ENCODE results near the gene ACLY.

DNA sequence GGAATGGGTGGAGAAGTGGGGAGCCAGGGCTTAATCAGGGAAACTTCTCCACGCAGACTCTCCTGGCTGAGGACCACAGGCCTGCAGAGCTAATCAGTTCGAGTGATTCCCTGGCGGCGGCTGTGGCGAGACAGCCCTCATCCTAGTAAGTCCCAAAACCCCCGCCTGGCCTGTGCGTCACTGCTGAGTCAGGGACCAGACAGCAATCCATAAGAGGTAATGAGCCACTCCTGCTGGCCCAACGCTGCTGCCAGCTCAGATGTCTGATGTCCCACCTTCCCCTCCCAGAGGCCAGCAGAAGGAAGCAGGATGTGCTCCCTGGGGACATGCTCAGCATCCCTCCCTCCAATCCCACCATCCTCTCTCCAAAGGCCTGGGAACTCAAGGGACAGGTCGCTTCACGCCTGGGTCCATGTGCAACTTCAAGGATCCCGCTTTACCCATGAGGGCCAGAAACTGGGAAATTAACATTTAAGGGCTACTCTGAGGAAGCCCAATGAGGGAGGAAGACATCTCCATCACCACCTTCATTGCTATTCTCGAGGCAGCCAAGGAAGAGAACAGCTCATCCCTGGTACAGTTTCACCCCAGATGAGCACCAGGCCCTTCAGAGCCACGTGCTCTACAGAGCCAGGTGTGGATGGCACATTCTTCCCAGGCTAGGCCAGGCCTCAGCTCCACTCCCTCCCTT is 7.9 kb downstream of the ACLY start:
- TF ChIP-seq GATA3 (IDR thresholded peaks at IDR 0.05; ENCODE audit: low read depth, low read length), result no peak
- TF ChIP-seq GATA2 (IDR thresholded peaks at IDR 0.05; ENCODE audit: low read depth, low read length), result no peak

Measured in SH-SY5Y (cell line).